B cell (primary cell): ENCODE measurements around the gene LRBA.

ENCODE experiments used
- EZH2 ChIP-seq: IDR thresholded peaks from 2 replicates; pipeline ENCODE4 v1.6.1; 2012; ENCODE audit warnings: borderline replicate concordance, low read depth, mild to moderate bottlenecking, moderate library complexity, low read length; ENCODE audit not compliant: insufficient read depth, poor library complexity, severe bottlenecking
- TF ChIP-seq, protein P1 (sequence below): fragments of 200-600 bp; IDR thresholded peaks from one replicate; pipeline ENCODE4 v1.8.0; 2022; ENCODE audit warnings: antibody characterized with exemption, mild to moderate bottlenecking

DNA sequence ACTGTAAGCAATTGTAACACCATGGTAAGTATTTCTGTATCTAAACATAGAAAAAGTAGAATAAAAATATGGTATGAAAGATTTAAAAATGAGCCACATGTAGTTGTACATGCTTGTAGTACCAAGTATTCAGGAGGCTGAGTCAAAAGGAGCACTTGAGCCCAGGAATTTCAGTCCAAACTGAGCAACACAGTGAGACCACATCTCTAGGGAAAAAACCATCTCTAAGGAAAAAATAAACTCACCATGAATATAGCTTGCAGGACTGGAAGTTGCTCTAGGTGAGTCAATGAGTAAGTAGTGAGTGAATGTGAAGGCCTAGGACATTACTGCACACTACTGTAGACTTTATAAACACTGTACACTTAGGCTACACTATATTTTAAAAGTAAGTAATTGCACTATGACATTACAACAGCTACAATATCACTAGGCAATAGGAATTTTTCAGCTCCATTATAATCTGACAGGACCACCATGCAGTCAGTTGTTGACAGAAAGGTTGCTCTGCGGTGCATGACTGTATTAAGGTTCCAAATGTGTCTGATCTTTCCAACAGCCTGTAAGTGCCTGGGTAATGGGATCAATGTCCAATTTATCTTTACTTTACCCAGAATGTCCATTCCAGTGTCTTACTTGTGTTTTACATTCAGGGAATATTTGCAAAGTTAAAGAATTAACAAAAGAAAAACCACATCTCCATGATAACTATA, 28.9 kb upstream of the LRBA start:
- TF ChIP-seq, protein P1, sequence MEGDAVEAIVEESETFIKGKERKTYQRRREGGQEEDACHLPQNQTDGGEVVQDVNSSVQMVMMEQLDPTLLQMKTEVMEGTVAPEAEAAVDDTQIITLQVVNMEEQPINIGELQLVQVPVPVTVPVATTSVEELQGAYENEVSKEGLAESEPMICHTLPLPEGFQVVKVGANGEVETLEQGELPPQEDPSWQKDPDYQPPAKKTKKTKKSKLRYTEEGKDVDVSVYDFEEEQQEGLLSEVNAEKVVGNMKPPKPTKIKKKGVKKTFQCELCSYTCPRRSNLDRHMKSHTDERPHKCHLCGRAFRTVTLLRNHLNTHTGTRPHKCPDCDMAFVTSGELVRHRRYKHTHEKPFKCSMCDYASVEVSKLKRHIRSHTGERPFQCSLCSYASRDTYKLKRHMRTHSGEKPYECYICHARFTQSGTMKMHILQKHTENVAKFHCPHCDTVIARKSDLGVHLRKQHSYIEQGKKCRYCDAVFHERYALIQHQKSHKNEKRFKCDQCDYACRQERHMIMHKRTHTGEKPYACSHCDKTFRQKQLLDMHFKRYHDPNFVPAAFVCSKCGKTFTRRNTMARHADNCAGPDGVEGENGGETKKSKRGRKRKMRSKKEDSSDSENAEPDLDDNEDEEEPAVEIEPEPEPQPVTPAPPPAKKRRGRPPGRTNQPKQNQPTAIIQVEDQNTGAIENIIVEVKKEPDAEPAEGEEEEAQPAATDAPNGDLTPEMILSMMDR: no peak
- TF ChIP-seq EZH2: no peak
